K562 (cell line): Measurements from ENCODE around the gene FRMD1. TPM values are rescaled to one million over a fixed set of nuclear protein-coding genes. Genes with fewer than 3 reads are reported as not detected.

Source experiments
- ATAC-seq: fragments of 200-7000 bp; cut with Tn5 transposase; 3 replicates; pipeline ENCODE4 v1.9.1; 2020; ENCODE audit warnings: moderate library complexity
- BruUV-seq: library from RNA; stranded (reverse); fragments of 400-500 nt; replicated peaks from 2 replicates; lab custom pipeline; 2021; lab: Mats Ljungman, UMichigan
- CTCF ChIA-PET: fragments of 300-600 bp; formaldehyde crosslinking; extraction: SDS; loops from one replicate; lab custom pipeline; 2021; ENCODE audit warnings: low intra/inter-chr PET ratio; lab: Yijun Ruan, JAX
- POLR2A ChIA-PET: fragments of 300-600, 350-650 bp; sonication (Branson Sonifier 250); formaldehyde crosslinking; extraction: SDS; loops from one replicate; lab custom pipeline; 2021; ENCODE audit warnings: antibody characterized with exemption, inconsistent platforms; lab: Yijun Ruan, JAX
- DNase-seq, 4 experiments: peaks; one replicate each; pipeline versions ENCODE4 v3.0.0 to v3.0.0-alpha.2; 2011 to 2018; ENCODE audit warnings: low spot score in 3 of 4, mixed read lengths in 3 of 4; ENCODE audit errors: extremely low read depth in 1 of 4
- FAIRE-seq: peaks from 2 replicates; lab custom pipeline; 2011; peaks lifted over from hg19 to GRCh38; lab: Jason Lieb, UNC
- H2AFZ ChIP-seq: 2 replicates; pipeline ENCODE4 v1.6.0; 2011; ENCODE audit warnings: low read depth, low read length, control low read depth, inconsistent platforms
- H3K27ac ChIP-seq: fragments of 200-600 bp; 3 replicates; pipeline ENCODE4 v1.8.0; 2011; ENCODE audit warnings: low read depth, mild to moderate bottlenecking, control low read depth, inconsistent platforms, low read length, moderate library complexity, mixed read lengths; ENCODE audit errors: extremely low read depth
- H3K27me3 ChIP-seq, 2 experiments: fragments of 300-600 bp in 1 of 2; 2 replicates in 1 of 2; 3 replicates in 1 of 2; pipeline versions ENCODE4 v1.6.0 to v1.8.0; 2011; ENCODE audit warnings: inconsistent platforms in 2 of 2, low read length in 2 of 2, mild to moderate bottlenecking in 1 of 2, mixed read lengths in 1 of 2, moderate library complexity in 1 of 2; ENCODE audit not compliant: control insufficient read depth in 2 of 2, insufficient read depth in 2 of 2
- H3K36me3 ChIP-seq: fragments of 300-600 bp; 3 replicates; pipeline ENCODE4 v1.8.0; 2011; ENCODE audit warnings: mild to moderate bottlenecking, low read length, inconsistent platforms; ENCODE audit not compliant: control insufficient read depth, insufficient read depth
- H3K4me1 ChIP-seq, 2 experiments: fragments of 200-600 bp in 1 of 2; replicated peaks in 1 of 2; 2 replicates in 1 of 2; 3 replicates in 1 of 2; pipeline versions ENCODE4 v1.5.1 to v1.8.0; 2011; ENCODE audit warnings: inconsistent platforms in 2 of 2, low read length in 2 of 2, mild to moderate bottlenecking in 1 of 2, mixed read lengths in 1 of 2, moderate library complexity in 1 of 2; ENCODE audit not compliant: control insufficient read depth in 2 of 2, insufficient read depth in 2 of 2
- H3K4me2 ChIP-seq: 2 replicates; pipeline ENCODE4 v1.6.1; 2011; ENCODE audit warnings: low read length, control low read depth, inconsistent platforms, mixed read lengths; ENCODE audit not compliant: insufficient read depth
- H3K4me3 ChIP-seq: fragments of 200-600 bp; sonication (generic), shearing (Covaris generic); 2 replicates; pipeline ENCODE4 v1.5.1; 2016; ENCODE audit warnings: control low read depth, inconsistent platforms
- H3K79me2 ChIP-seq: fragments of 200-600 bp; 3 replicates; pipeline ENCODE4 v1.8.0; 2011; ENCODE audit warnings: low read length, inconsistent platforms; ENCODE audit not compliant: control insufficient read depth, insufficient read depth
- H3K9ac ChIP-seq, 2 experiments: 2 replicates each; pipeline versions ENCODE4 v1.6.0 to v1.6.1; 2011; ENCODE audit warnings: low read depth in 2 of 2, low read length in 2 of 2, control low read depth in 1 of 2, inconsistent platforms in 1 of 2, mild to moderate bottlenecking in 1 of 2, mixed read lengths in 1 of 2; ENCODE audit not compliant: insufficient read depth in 1 of 2
- H3K9me1 ChIP-seq: one replicate; pipeline ENCODE4 v1.6.0; 2011; ENCODE audit warnings: inconsistent platforms, mild to moderate bottlenecking, low read length, moderate library complexity; ENCODE audit not compliant: control insufficient read depth, insufficient read depth
- H3K9me3 ChIP-seq: replicated peaks from 2 replicates; pipeline ENCODE4 v1.5.1; 2011; ENCODE audit warnings: low read depth, low read length, inconsistent platforms; ENCODE audit not compliant: control insufficient read depth, insufficient read depth
- H4K20me1 ChIP-seq: replicated peaks from 2 replicates; pipeline ENCODE4 v1.6.1; 2011; ENCODE audit warnings: low read length, inconsistent platforms, mixed read lengths; ENCODE audit not compliant: control insufficient read depth, insufficient read depth
- CAMTA2 ChIP-seq: fragments of 250-450 bp; sonication (Bioruptor Pico); conservative IDR thresholded peaks from 2 replicates; pipeline ENCODE4 v1.5.1; 2022
- HLTF ChIP-seq: fragments of 450-650 bp; IDR thresholded peaks from 2 replicates; pipeline ENCODE4 v1.6.1; 2016
- U2AF1 ChIP-seq: fragments of 200-400 bp; formaldehyde crosslinking; optimal IDR thresholded peaks from 2 replicates; pipeline ENCODE3; 2017; ENCODE audit warnings: mild to moderate bottlenecking, low read depth, low read length, moderate library complexity
- ZKSCAN1 ChIP-seq: fragments of 150-350 bp; IDR thresholded peaks from 2 replicates; pipeline ENCODE4 v1.6.1; 2016; ENCODE audit warnings: low read depth, low read length
- ZNF830 ChIP-seq: fragments of 250-450 bp; sonication (Bioruptor Pico); IDR thresholded peaks from 2 replicates; pipeline ENCODE4 v1.5.0; 2021; ENCODE audit warnings: mild to moderate bottlenecking
- WGBS: fragments of 100-300 bp; shearing (Covaris generic); methylation state at CpG from one replicate; pipeline ENCODE4 v1.1.6; 2016; ENCODE audit warnings: low coverage, mixed read lengths; ENCODE audit not compliant: insufficient coverage; ENCODE audit errors: missing lambda C conversion rate; 5-methylcytosine and 5-hydroxymethylcytosine counted together
- in situ Hi-C: fragments of 300-500 bp; cut with MboI; formaldehyde crosslinking; loops from 4 replicates; pipeline ENCODE4 v1.15.0; 2018; ENCODE audit warnings: inconsistent platforms, mixed read lengths
- intact Hi-C: fragments of 100-400 bp; cut with micrococcal nuclease; formaldehyde crosslinking; loops from 2 replicates; pipeline ENCODE4 v1.14.2; 2022
- polyA plus RNA-seq, 8 experiments: library from polyadenylated mRNA; depleted of rRNA in 4 of 8; stranded (reverse) in 5 of 8; unstranded in 3 of 8; fragments of >200 nt; fragmentation: Nextera tagmentation in 2 of 8; fragmentation: Illumina TruSeq in 1 of 8; extraction: Ambion mirVana in 2 of 8; extraction: Trizol in 1 of 8; gene quantifications; 2 replicates each; pipeline versions ENCODE4 v1.2.1 to v1.2.3, GENCODE V29; 2011 to 2014; ENCODE audit warnings: inconsistent platforms in 1 of 8, missing spikeins in 1 of 8
- total RNA-seq, 7 experiments: library from RNA; depleted of rRNA in 6 of 7; stranded (reverse); fragments of >200 nt in 6 of 7; fragmentation: Illumina TruSeq in 2 of 7; extraction: Trizol in 2 of 7; gene quantifications; 2 replicates each; pipeline versions ENCODE4 v1.2.1 to v1.2.3, GENCODE V29; 2011 to 2021; ENCODE audit warnings: low replicate concordance in 1 of 7
- TF ChIP-seq, protein P1 (sequence below): fragments of 450-650 bp; IDR thresholded peaks from 2 replicates; pipeline ENCODE4 v1.6.1; 2018; ENCODE audit not compliant: partially characterized antibody
- TF ChIP-seq, protein P2 (sequence below): fragments of 450-650 bp; formaldehyde crosslinking; conservative IDR thresholded peaks from 2 replicates; pipeline ENCODE4 v1.4.0; 2022; ENCODE audit warnings: mild to moderate bottlenecking, missing genetic modification characterization
- TF ChIP-seq, protein P3 (sequence below): fragments of 250-450 bp; sonication (Bioruptor Pico); IDR thresholded peaks from 2 replicates; pipeline ENCODE4 v1.9.0; 2021; ENCODE audit warnings: mild to moderate bottlenecking, inconsistent platforms
- TF ChIP-seq, protein P4 (sequence below): fragments of 450-650 bp; IDR thresholded peaks from 2 replicates; pipeline ENCODE4 v1.6.1; 2014; ENCODE audit warnings: low read depth, mild to moderate bottlenecking, moderate library complexity, borderline replicate concordance

Gene FRMD1
- total and polyA plus RNA-seq, 9 of the 15 experiments (the other 6 are each of a cell fraction or from before 2014, with no cell fraction given) = 0.01 to 0.04 (median 0.01) TPM; not detected in 6

DNA sequence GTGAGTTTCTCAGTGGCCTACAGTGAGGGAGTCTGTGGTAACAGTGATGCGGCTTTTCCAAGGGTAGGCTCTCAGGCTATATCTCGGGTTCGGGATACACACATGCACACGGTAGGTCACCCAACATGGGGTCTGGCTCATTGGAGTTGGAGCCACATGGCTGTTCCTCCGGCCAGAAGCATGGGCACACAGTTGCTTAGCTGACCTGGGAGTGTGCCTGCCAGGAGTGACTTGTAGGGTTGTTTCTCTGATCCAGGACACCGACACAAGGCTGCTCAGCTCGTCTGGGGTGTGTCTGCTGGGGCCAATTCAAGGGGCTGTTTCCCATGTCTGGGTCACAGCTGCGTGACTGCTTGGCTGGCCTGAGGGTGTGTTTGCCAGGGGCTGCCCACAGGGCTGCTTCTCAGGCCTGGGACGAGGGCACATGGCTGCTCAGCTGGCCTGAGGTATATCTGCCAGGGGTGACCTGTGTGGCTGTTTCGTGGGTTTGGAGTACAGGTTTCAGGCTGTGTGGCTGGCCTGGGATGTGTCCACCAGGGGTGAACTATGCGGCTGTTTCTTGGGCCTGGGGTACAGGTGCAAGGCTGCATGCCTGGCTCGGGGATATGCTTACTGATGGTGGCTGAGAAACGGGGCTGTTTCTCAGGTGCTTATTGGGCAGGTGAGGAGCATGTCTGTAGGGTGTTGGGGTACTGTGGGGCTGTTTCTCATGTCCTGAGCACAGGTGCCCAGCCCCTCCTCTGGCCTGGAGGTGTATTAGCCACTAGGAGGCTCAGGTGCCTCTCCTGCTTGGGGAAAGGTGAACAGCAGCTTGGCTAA is 66.4 kb downstream of the FRMD1 start:
- CTCF ChIA-PET = no interaction called here

More for the DNA sequence above, 66.4 kb downstream of the FRMD1 start:
- no peak for FAIRE-seq
- Histone ChIP-seq H3K27me3 (peaks cover 19 to 21% of the 10 kb centered on the region in 2 experiments), H3K9ac (no peak overlapping the region), H3K36me3 (no peaks in the 10 kb centered on the region), H3K9me3 (peaks cover 6% of the 10 kb centered on the region; the same call in 1 of the 2 replicates), H3K27ac (no peak overlapping the region), H3K4me3 (no peak overlapping the region), H3K79me2 (no peaks in the 10 kb centered on the region), H3K4me2 (no peak overlapping the region)
- POLR2A ChIA-PET = interaction anchor here (0.6 kb wide), 2 partner anchors 23 to 955 kb away, joined by 3 read pairs; no protein-coding TSS in a partner anchor
- no TSS peak for BruUV-seq
- WGBS = 2% methylated on average over 13 of the region's 13 CpGs
- no peak for DNase-seq
- ATAC-seq = no peak
- no peak for TF ChIP-seq ZNF830 (CRISPR knock-in tag)
- TF ChIP-seq, protein P1, sequence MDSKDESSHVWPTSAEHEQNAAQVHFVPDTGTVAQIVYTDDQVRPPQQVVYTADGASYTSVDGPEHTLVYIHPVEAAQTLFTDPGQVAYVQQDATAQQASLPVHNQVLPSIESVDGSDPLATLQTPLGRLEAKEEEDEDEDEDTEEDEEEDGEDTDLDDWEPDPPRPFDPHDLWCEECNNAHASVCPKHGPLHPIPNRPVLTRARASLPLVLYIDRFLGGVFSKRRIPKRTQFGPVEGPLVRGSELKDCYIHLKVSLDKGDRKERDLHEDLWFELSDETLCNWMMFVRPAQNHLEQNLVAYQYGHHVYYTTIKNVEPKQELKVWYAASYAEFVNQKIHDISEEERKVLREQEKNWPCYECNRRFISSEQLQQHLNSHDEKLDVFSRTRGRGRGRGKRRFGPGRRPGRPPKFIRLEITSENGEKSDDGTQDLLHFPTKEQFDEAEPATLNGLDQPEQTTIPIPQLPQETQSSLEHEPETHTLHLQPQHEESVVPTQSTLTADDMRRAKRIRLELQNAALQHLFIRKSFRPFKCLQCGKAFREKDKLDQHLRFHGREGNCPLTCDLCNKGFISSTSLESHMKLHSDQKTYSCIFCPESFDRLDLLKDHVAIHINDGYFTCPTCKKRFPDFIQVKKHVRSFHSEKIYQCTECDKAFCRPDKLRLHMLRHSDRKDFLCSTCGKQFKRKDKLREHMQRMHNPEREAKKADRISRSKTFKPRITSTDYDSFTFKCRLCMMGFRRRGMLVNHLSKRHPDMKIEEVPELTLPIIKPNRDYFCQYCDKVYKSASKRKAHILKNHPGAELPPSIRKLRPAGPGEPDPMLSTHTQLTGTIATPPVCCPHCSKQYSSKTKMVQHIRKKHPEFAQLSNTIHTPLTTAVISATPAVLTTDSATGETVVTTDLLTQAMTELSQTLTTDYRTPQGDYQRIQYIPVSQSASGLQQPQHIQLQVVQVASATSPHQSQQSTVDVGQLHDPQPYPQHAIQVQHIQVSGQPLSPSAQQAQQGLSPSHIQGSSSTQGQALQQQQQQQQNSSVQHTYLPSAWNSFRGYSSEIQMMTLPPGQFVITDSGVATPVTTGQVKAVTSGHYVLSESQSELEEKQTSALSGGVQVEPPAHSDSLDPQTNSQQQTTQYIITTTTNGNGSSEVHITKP = no peak
- TF ChIP-seq HLTF = no peak
- no peak for TF ChIP-seq U2AF1
- no peak for TF ChIP-seq ZKSCAN1
- TF ChIP-seq, protein P2, sequence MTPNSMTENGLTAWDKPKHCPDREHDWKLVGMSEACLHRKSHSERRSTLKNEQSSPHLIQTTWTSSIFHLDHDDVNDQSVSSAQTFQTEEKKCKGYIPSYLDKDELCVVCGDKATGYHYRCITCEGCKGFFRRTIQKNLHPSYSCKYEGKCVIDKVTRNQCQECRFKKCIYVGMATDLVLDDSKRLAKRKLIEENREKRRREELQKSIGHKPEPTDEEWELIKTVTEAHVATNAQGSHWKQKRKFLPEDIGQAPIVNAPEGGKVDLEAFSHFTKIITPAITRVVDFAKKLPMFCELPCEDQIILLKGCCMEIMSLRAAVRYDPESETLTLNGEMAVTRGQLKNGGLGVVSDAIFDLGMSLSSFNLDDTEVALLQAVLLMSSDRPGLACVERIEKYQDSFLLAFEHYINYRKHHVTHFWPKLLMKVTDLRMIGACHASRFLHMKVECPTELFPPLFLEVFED = no peak
- no peak for TF ChIP-seq CAMTA2 (CRISPR knock-in tag)
- TF ChIP-seq, protein P3, sequence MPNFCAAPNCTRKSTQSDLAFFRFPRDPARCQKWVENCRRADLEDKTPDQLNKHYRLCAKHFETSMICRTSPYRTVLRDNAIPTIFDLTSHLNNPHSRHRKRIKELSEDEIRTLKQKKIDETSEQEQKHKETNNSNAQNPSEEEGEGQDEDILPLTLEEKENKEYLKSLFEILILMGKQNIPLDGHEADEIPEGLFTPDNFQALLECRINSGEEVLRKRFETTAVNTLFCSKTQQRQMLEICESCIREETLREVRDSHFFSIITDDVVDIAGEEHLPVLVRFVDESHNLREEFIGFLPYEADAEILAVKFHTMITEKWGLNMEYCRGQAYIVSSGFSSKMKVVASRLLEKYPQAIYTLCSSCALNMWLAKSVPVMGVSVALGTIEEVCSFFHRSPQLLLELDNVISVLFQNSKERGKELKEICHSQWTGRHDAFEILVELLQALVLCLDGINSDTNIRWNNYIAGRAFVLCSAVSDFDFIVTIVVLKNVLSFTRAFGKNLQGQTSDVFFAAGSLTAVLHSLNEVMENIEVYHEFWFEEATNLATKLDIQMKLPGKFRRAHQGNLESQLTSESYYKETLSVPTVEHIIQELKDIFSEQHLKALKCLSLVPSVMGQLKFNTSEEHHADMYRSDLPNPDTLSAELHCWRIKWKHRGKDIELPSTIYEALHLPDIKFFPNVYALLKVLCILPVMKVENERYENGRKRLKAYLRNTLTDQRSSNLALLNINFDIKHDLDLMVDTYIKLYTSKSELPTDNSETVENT (CRISPR knock-in tag) = no peak
- TF ChIP-seq, protein P4, sequence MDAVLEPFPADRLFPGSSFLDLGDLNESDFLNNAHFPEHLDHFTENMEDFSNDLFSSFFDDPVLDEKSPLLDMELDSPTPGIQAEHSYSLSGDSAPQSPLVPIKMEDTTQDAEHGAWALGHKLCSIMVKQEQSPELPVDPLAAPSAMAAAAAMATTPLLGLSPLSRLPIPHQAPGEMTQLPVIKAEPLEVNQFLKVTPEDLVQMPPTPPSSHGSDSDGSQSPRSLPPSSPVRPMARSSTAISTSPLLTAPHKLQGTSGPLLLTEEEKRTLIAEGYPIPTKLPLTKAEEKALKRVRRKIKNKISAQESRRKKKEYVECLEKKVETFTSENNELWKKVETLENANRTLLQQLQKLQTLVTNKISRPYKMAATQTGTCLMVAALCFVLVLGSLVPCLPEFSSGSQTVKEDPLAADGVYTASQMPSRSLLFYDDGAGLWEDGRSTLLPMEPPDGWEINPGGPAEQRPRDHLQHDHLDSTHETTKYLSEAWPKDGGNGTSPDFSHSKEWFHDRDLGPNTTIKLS = no peak
- TF ChIP-seq, all 486 proteins: peak for 0
- H3K9me1 ChIP-seq = no peaks in the 10 kb centered on the region
- H2AFZ ChIP-seq = no peak overlapping the region
- in situ Hi-C loops = no loop called here
- intact Hi-C loops = no loop called here
- H3K4me1 ChIP-seq = no peaks in the 10 kb centered on the region
- H4K20me1 ChIP-seq = no peaks in the 10 kb centered on the region
